HepG2 (cell line): Measurements from ENCODE around the gene CLDN18. TPM values are rescaled to one million over a fixed set of nuclear protein-coding genes. Genes with fewer than 3 reads are reported as not detected.

ENCODE experiments used
- ATAC-seq: fragments of 200-7000 bp; cut with Tn5 transposase; 3 replicates; pipeline ENCODE4 v1.9.1; 2020; ENCODE audit warnings: mild to moderate bottlenecking, moderate library complexity
- BruUV-seq: library from RNA; stranded (reverse); fragments of 400-500 nt; replicated peaks from 2 replicates; lab custom pipeline; 2021; lab: Mats Ljungman, UMichigan
- CTCF ChIA-PET: fragments of 300-600 bp; formaldehyde crosslinking; extraction: SDS; loops from one replicate; lab custom pipeline; 2021; ENCODE audit warnings: low total read pairs, inconsistent platforms, low intra/inter-chr PET ratio; lab: Yijun Ruan, JAX
- POLR2A ChIA-PET: fragments of 350-600 bp; sonication (Branson Sonifier 250); formaldehyde crosslinking; loops from one replicate; lab custom pipeline; 2020; ENCODE audit warnings: antibody characterized with exemption, inconsistent platforms; lab: Yijun Ruan, JAX
- DNase-seq: peaks from one replicate; pipeline ENCODE4 v3.0.0-alpha.2; 2015; ENCODE audit warnings: low spot score
- FAIRE-seq: peaks from 3 replicates; lab custom pipeline; 2011; peaks lifted over from hg19 to GRCh38; lab: Jason Lieb, UNC
- H2AFZ ChIP-seq: one replicate; pipeline ENCODE4 v1.6.1; 2011; ENCODE audit warnings: low read length, inconsistent platforms
- H3K27ac ChIP-seq: fragments of 300-600 bp; 3 replicates; pipeline ENCODE4 v1.8.0; 2011; ENCODE audit warnings: mixed run types, mild to moderate bottlenecking, mixed read lengths, low read length, inconsistent platforms; ENCODE audit not compliant: insufficient read depth; ENCODE audit errors: extremely low read length
- H3K27me3 ChIP-seq, 2 experiments: fragments of 200-600 bp in 1 of 2; 2 replicates in 1 of 2; 3 replicates in 1 of 2; pipeline versions ENCODE4 v1.6.0 to v1.8.0; 2011; ENCODE audit warnings: low read length in 2 of 2, mild to moderate bottlenecking in 2 of 2, moderate library complexity in 2 of 2, inconsistent platforms in 1 of 2; ENCODE audit not compliant: insufficient read depth in 2 of 2, control insufficient read depth in 1 of 2
- H3K36me3 ChIP-seq, 2 experiments: fragments of 200-600 bp in 1 of 2; replicated peaks in 1 of 2; 2 replicates in 1 of 2; 3 replicates in 1 of 2; pipeline versions ENCODE4 v1.5.1 to v1.8.0; 2011; ENCODE audit warnings: low read length in 2 of 2, inconsistent platforms in 1 of 2; ENCODE audit not compliant: insufficient read depth in 2 of 2, control insufficient read depth in 1 of 2
- H3K4me1 ChIP-seq: 2 replicates; pipeline ENCODE4 v1.5.1; 2012; ENCODE audit warnings: low read length, inconsistent platforms; ENCODE audit not compliant: insufficient read depth
- H3K4me2 ChIP-seq: 2 replicates; pipeline ENCODE4 v1.6.0; 2011; ENCODE audit warnings: low read depth, low read length, inconsistent platforms
- H3K4me3 ChIP-seq, 3 experiments: fragments of 200-600 bp in 1 of 3; sonication (generic), shearing (Covaris generic) in 1 of 3; replicated peaks in 1 of 3; 2 replicates each; pipeline ENCODE4 v1.5.1; 2011 to 2016; ENCODE audit warnings: low read length in 3 of 3, inconsistent platforms in 2 of 3, low read depth in 2 of 3, mild to moderate bottlenecking in 2 of 3, control low read depth in 1 of 3, mixed read lengths in 1 of 3; ENCODE audit not compliant: insufficient read depth in 1 of 3
- H3K79me2 ChIP-seq: one replicate; pipeline ENCODE4 v1.6.1; 2011; ENCODE audit warnings: low read length, inconsistent platforms; ENCODE audit not compliant: insufficient read depth
- H3K9ac ChIP-seq: 2 replicates; pipeline ENCODE4 v1.6.0; 2011; ENCODE audit warnings: mild to moderate bottlenecking, low read depth, low read length, inconsistent platforms; ENCODE audit not compliant: insufficient read depth
- H3K9me3 ChIP-seq: 2 replicates; pipeline ENCODE4 v1.5.1; 2012; ENCODE audit warnings: mild to moderate bottlenecking, low read length
- H4K20me1 ChIP-seq: 2 replicates; pipeline ENCODE4 v1.6.0; 2011; ENCODE audit warnings: inconsistent platforms, mild to moderate bottlenecking, low read length, moderate library complexity; ENCODE audit not compliant: insufficient read depth
- HDAC6 ChIP-seq: fragments of 200-600 bp; sonication (generic); IDR thresholded peaks from 2 replicates; pipeline ENCODE4 v1.7.0; 2017; ENCODE audit warnings: mild to moderate bottlenecking, antibody characterized with exemption, low read length, low read depth
- NR2C2 ChIP-seq: sonication (generic); formaldehyde crosslinking; IDR thresholded peaks from 2 replicates; pipeline ENCODE4 v1.4.0; 2020; ENCODE audit warnings: missing genetic modification reagents, mild to moderate bottlenecking, moderate library complexity, borderline replicate concordance
- SALL2 ChIP-seq: sonication (generic); formaldehyde crosslinking; IDR thresholded peaks from 2 replicates; pipeline ENCODE4 v1.8.1; 2023; ENCODE audit warnings: mild to moderate bottlenecking, missing genetic modification reagents, inconsistent platforms
- WGBS: methylation state at CpG from one replicate; pipeline ENCODE4 v1.1.6; 2017; ENCODE audit warnings: low lambda C conversion rate; 5-methylcytosine and 5-hydroxymethylcytosine counted together
- in situ Hi-C: cut with HindIII; loops from 2 replicates; pipeline ENCODE4 v1.10.0; 2017; ENCODE audit warnings: low pct_unique_long_range_greater_than_20kb; ENCODE audit not compliant: extremely low pct_ligation_motif_present
- intact Hi-C: fragments of 100-400 bp; cut with micrococcal nuclease; formaldehyde crosslinking; loops from one replicate; pipeline ENCODE4 v1.10.0; 2022; ENCODE audit not compliant: unreplicated experiment
- polyA plus RNA-seq, 8 experiments: library from polyadenylated mRNA; depleted of rRNA in 3 of 8; stranded (reverse) in 7 of 8; unstranded in 1 of 8; fragments of >200 nt; fragmentation: Illumina TruSeq in 4 of 8; extraction: Trizol in 4 of 8; gene quantifications; 2 replicates each; pipeline versions ENCODE4 v1.2.1 to v1.2.3, GENCODE V29; 2011 to 2016; ENCODE audit warnings: low read depth in 4 of 8, missing spikeins in 1 of 8, mixed read lengths in 1 of 8; ENCODE audit not compliant: insufficient read depth in 1 of 8
- total RNA-seq, 5 experiments: library from RNA; depleted of rRNA; stranded (reverse); fragments of >200 nt; fragmentation: Illumina TruSeq; extraction: Trizol; gene quantifications; 2 replicates each; pipeline ENCODE4 v1.2.3, GENCODE V29; 2016; ENCODE audit warnings: low read depth in 1 of 5
- TF ChIP-seq, protein P1 (sequence below): sonication (generic); formaldehyde crosslinking; IDR thresholded peaks from 2 replicates; pipeline ENCODE4 v1.4.0; 2020; ENCODE audit warnings: mild to moderate bottlenecking, low read depth, missing genetic modification reagents
- TF ChIP-seq, protein P2 (sequence below): sonication (generic); formaldehyde crosslinking; IDR thresholded peaks from 2 replicates; pipeline ENCODE4 v1.4.0; 2020; ENCODE audit warnings: missing genetic modification reagents
- TF ChIP-seq, protein P3 (sequence below): sonication (generic); formaldehyde crosslinking; IDR thresholded peaks from 2 replicates; pipeline ENCODE4 v1.5.1; 2020; ENCODE audit warnings: missing genetic modification reagents, mild to moderate bottlenecking, borderline replicate concordance
- TF ChIP-seq, protein P4 (sequence below): sonication (generic); formaldehyde crosslinking; IDR thresholded peaks from 2 replicates; pipeline ENCODE4 v1.5.0; 2020; ENCODE audit warnings: mild to moderate bottlenecking, missing genetic modification reagents, borderline replicate concordance
- TF ChIP-seq, protein P5 (sequence below): sonication (generic); formaldehyde crosslinking; IDR thresholded peaks from 2 replicates; pipeline ENCODE4 v1.5.0; 2020; ENCODE audit warnings: mild to moderate bottlenecking, missing genetic modification reagents
- TF ChIP-seq, protein P6 (sequence below): sonication (generic); formaldehyde crosslinking; IDR thresholded peaks from 2 replicates; pipeline ENCODE4 v1.4.0; 2020; ENCODE audit warnings: missing genetic modification reagents

CLDN18 gene
- total and polyA plus RNA-seq, 2 of the 13 experiments (the other 11 are each of a cell fraction or from before 2014, with no cell fraction given), result not detected

DNA sequence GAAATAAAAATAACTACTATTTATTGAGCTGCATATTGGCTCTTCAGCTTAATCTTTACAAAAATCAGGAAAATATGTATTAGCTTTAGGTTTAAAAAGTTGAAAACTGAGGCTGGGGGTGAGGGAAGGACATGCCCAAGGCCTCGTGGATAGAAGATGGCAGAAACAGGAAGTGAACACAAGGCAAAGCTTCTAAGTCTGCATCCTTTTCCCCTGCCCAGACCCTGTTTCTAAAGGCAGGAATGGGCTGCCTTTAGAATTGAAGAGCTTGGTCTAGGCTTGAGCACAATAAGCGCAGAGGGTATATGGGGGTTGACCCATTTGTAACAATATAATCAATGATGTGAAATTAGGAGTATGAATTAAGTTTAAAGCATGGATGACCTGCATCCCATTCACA, 6.1 kb downstream of the CLDN18 start (continued):
- TF ChIP-seq, protein P1, sequence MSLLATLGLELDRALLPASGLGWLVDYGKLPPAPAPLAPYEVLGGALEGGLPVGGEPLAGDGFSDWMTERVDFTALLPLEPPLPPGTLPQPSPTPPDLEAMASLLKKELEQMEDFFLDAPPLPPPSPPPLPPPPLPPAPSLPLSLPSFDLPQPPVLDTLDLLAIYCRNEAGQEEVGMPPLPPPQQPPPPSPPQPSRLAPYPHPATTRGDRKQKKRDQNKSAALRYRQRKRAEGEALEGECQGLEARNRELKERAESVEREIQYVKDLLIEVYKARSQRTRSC (CRISPR knock-in tag), result no peak
- TF ChIP-seq, protein P2, sequence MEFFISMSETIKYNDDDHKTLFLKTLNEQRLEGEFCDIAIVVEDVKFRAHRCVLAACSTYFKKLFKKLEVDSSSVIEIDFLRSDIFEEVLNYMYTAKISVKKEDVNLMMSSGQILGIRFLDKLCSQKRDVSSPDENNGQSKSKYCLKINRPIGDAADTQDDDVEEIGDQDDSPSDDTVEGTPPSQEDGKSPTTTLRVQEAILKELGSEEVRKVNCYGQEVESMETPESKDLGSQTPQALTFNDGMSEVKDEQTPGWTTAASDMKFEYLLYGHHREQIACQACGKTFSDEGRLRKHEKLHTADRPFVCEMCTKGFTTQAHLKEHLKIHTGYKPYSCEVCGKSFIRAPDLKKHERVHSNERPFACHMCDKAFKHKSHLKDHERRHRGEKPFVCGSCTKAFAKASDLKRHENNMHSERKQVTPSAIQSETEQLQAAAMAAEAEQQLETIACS (CRISPR knock-in tag), result no peak
- TF ChIP-seq SALL2 (CRISPR knock-in tag), result no peak

DNA sequence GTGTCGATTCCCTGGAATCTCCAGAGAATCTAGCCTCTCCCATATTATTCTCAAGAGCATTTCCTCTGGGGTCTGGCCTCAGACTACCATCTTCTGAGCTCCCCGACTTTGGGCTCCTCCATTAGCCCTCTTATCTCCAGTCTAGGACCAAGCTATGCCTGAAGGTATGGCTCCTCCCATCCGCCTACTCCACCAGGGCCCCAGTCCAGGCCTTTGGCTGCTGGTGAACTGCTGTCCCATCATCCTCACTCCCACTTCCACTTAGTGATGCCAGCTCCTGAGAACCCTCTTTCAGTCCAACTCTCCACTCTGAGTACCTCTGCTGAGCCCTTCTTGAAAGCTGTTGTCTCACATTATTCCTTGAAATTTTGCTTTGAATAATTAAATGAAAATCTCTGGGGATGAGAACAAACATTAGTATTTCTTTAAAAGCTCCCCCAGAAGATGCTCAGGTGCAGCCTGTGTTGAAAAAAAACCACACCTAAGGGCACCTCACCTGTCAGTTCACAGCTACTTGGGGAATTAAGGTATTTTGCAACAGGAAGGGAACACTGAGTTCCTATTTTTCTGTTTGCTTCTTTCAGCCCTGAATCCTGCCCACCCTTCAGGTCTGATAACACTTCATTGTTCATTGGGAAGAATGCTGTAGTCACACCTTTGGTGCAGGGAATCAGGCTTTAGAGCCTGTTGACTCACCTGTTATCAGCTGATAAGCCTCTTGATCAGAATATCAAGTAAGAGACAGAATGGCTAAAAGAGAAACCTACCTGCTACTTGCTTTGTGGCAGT, 9.5 kb downstream of the CLDN18 start:
- Histone ChIP-seq H2AFZ (no peak overlapping the region), H3K36me3 (no peaks in the 10 kb centered on the region), H3K9ac (no peak overlapping the region), H4K20me1 (no peaks in the 10 kb centered on the region), H3K79me2 (no peaks in the 10 kb centered on the region), H3K4me3 (no peak overlapping the region), H3K27me3 (no peaks in the 10 kb centered on the region), H3K9me3 (no peaks in the 10 kb centered on the region), H3K4me1 (no peaks in the 10 kb centered on the region), H3K27ac (no peak overlapping the region), H3K4me2 (no peak overlapping the region)
- FAIRE-seq, result no peak
- intact Hi-C loops (no loop called here), in situ Hi-C loops (no loop called here)
- no TSS peak for BruUV-seq
- CTCF ChIA-PET, result no interaction called here
- DNase-seq, result no peak
- 18% methylated on average over 3 of the region's 3 CpGs for WGBS
- POLR2A ChIA-PET, result no interaction called here
- no peak for ATAC-seq
- TF ChIP-seq, protein P3, sequence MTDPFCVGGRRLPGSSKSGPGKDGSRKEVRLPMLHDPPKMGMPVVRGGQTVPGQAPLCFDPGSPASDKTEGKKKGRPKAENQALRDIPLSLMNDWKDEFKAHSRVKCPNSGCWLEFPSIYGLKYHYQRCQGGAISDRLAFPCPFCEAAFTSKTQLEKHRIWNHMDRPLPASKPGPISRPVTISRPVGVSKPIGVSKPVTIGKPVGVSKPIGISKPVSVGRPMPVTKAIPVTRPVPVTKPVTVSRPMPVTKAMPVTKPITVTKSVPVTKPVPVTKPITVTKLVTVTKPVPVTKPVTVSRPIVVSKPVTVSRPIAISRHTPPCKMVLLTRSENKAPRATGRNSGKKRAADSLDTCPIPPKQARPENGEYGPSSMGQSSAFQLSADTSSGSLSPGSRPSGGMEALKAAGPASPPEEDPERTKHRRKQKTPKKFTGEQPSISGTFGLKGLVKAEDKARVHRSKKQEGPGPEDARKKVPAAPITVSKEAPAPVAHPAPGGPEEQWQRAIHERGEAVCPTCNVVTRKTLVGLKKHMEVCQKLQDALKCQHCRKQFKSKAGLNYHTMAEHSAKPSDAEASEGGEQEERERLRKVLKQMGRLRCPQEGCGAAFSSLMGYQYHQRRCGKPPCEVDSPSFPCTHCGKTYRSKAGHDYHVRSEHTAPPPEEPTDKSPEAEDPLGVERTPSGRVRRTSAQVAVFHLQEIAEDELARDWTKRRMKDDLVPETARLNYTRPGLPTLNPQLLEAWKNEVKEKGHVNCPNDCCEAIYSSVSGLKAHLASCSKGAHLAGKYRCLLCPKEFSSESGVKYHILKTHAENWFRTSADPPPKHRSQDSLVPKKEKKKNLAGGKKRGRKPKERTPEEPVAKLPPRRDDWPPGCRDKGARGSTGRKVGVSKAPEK, result no peak
- TF ChIP-seq, protein P4, sequence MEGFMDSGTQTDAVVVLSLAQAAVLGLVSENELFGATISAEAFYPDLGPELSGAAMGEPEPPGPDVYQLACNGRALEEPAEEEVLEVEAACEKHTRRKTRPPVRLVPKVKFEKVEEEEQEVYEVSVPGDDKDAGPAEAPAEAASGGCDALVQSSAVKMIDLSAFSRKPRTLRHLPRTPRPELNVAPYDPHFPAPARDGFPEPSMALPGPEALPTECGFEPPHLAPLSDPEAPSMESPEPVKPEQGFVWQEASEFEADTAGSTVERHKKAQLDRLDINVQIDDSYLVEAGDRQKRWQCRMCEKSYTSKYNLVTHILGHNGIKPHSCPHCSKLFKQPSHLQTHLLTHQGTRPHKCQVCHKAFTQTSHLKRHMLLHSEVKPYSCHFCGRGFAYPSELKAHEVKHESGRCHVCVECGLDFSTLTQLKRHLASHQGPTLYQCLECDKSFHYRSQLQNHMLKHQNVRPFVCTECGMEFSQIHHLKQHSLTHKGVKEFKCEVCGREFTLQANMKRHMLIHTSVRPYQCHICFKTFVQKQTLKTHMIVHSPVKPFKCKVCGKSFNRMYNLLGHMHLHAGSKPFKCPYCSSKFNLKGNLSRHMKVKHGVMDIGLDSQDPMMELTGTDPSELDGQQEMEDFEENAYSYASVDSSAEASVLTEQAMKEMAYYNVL (CRISPR knock-in tag), result no peak
- TF ChIP-seq, protein P5, sequence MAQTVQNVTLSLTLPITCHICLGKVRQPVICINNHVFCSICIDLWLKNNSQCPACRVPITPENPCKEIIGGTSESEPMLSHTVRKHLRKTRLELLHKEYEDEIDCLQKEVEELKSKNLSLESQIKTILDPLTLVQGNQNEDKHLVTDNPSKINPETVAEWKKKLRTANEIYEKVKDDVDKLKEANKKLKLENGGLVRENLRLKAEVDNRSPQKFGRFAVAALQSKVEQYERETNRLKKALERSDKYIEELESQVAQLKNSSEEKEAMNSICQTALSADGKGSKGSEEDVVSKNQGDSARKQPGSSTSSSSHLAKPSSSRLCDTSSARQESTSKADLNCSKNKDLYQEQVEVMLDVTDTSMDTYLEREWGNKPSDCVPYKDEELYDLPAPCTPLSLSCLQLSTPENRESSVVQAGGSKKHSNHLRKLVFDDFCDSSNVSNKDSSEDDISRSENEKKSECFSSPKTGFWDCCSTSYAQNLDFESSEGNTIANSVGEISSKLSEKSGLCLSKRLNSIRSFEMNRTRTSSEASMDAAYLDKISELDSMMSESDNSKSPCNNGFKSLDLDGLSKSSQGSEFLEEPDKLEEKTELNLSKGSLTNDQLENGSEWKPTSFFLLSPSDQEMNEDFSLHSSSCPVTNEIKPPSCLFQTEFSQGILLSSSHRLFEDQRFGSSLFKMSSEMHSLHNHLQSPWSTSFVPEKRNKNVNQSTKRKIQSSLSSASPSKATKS, result no peak
- TF ChIP-seq HDAC6, result no peak
- TF ChIP-seq, protein P6, sequence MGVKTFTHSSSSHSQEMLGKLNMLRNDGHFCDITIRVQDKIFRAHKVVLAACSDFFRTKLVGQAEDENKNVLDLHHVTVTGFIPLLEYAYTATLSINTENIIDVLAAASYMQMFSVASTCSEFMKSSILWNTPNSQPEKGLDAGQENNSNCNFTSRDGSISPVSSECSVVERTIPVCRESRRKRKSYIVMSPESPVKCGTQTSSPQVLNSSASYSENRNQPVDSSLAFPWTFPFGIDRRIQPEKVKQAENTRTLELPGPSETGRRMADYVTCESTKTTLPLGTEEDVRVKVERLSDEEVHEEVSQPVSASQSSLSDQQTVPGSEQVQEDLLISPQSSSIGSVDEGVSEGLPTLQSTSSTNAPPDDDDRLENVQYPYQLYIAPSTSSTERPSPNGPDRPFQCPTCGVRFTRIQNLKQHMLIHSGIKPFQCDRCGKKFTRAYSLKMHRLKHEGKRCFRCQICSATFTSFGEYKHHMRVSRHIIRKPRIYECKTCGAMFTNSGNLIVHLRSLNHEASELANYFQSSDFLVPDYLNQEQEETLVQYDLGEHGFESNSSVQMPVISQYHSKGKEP (CRISPR knock-in tag), result no peak
- no peak for TF ChIP-seq NR2C2 (CRISPR knock-in tag)
